Keratinocyte (primary cell): ENCODE measurements around the gene DTX4. TPM values are rescaled to one million over a fixed set of nuclear protein-coding genes. Genes with fewer than 3 reads are reported as not detected.

ENCODE experiments used
- DNase-seq: peaks from one replicate; pipeline ENCODE4 v3.0.0-alpha.2; 2011; ENCODE audit warnings: low read depth, missing footprints, low spot score
- FAIRE-seq: peaks from 2 replicates; lab custom pipeline; 2011; peaks lifted over from hg19 to GRCh38; lab: Jason Lieb, UNC
- H2AFZ ChIP-seq: 2 replicates; pipeline ENCODE4 v1.6.0; 2012; ENCODE audit warnings: low read length, control low read depth, inconsistent platforms; ENCODE audit not compliant: control insufficient read depth
- H3K27ac ChIP-seq: 2 replicates; pipeline ENCODE4 v1.5.1; 2011; ENCODE audit warnings: low read length; ENCODE audit not compliant: control insufficient read depth, insufficient read depth
- H3K27me3 ChIP-seq: 3 replicates; pipeline ENCODE4 v1.6.0; 2011; ENCODE audit warnings: low read length; ENCODE audit not compliant: control insufficient read depth, insufficient read depth; ENCODE audit errors: extremely low read depth
- H3K36me3 ChIP-seq, 2 experiments: 2 replicates in 1 of 2; 3 replicates in 1 of 2; pipeline ENCODE4 v1.5.1; 2011; ENCODE audit warnings: low read length in 2 of 2, mild to moderate bottlenecking in 1 of 2; ENCODE audit not compliant: control insufficient read depth in 2 of 2, insufficient read depth in 2 of 2; ENCODE audit errors: extremely low read depth in 1 of 2
- H3K4me1 ChIP-seq: 3 replicates; pipeline ENCODE4 v1.5.1; 2011; ENCODE audit warnings: low read length; ENCODE audit not compliant: control insufficient read depth, insufficient read depth; ENCODE audit errors: extremely low read depth
- H3K4me2 ChIP-seq: 3 replicates; pipeline ENCODE4 v1.6.0; 2011; ENCODE audit warnings: low read depth, low read length; ENCODE audit not compliant: control insufficient read depth, insufficient read depth; ENCODE audit errors: extremely low read depth
- H3K4me3 ChIP-seq, 3 experiments: fragments of 200-600 bp in 1 of 3; sonication (generic) in 1 of 3; 2 replicates in 2 of 3; 3 replicates in 1 of 3; pipeline ENCODE4 v1.5.1; 2011 to 2016; ENCODE audit warnings: low read length in 3 of 3, mild to moderate bottlenecking in 3 of 3, control low read depth in 2 of 3, inconsistent platforms in 1 of 3, low read depth in 1 of 3, mixed read lengths in 1 of 3, mixed run types in 1 of 3, moderate library complexity in 1 of 3; ENCODE audit not compliant: control insufficient read depth in 2 of 3, insufficient read depth in 2 of 3; ENCODE audit errors: extremely low read depth in 1 of 3
- H3K79me2 ChIP-seq: 2 replicates; pipeline ENCODE4 v1.6.0; 2012; ENCODE audit warnings: low read length; ENCODE audit not compliant: control insufficient read depth, insufficient read depth
- H3K9ac ChIP-seq: 3 replicates; pipeline ENCODE4 v1.6.0; 2011; ENCODE audit warnings: low read length; ENCODE audit not compliant: control insufficient read depth, insufficient read depth; ENCODE audit errors: extremely low read depth
- H3K9me1 ChIP-seq: 3 replicates; pipeline ENCODE4 v1.6.0; 2011; ENCODE audit warnings: low read length; ENCODE audit not compliant: control insufficient read depth, insufficient read depth; ENCODE audit errors: extremely low read depth
- H3K9me3 ChIP-seq: 2 replicates; pipeline ENCODE4 v1.5.1; 2012; ENCODE audit warnings: low read depth, low read length; ENCODE audit not compliant: control insufficient read depth
- H4K20me1 ChIP-seq: 3 replicates; pipeline ENCODE4 v1.6.0; 2011; ENCODE audit warnings: low read length; ENCODE audit not compliant: control insufficient read depth, insufficient read depth; ENCODE audit errors: extremely low read depth
- CTCF ChIP-seq, 3 experiments: IDR thresholded peaks in 1 of 3; conservative IDR thresholded peaks in 1 of 3; optimal IDR thresholded peaks in 1 of 3; 2 replicates in 2 of 3; 3 replicates in 1 of 3; pipeline versions ENCODE3 to v1.5.1; 2011; ENCODE audit warnings: low read length in 3 of 3, mild to moderate bottlenecking in 3 of 3, moderate library complexity in 2 of 3, control low read depth in 1 of 3, inconsistent platforms in 1 of 3; ENCODE audit not compliant: insufficient read depth in 2 of 3; ENCODE audit errors: extremely low read depth in 1 of 3
- EZH2 ChIP-seq: IDR thresholded peaks from one replicate; pipeline ENCODE4 v1.6.1; 2012; ENCODE audit warnings: inconsistent platforms, mild to moderate bottlenecking, low read length, moderate library complexity
- dilution Hi-C: fragments of 300-500 bp; cut with MboI; formaldehyde crosslinking; loops from one replicate; pipeline ENCODE4 v1.7.0; 2020; ENCODE audit warnings: low sequenced_read_pairs; ENCODE audit not compliant: extremely low pct_ligation_motif_present
- polyA plus RNA-seq, 5 experiments: library from polyadenylated mRNA; depleted of rRNA in 3 of 5; stranded (reverse) in 3 of 5; stranded (forward) in 1 of 5; unstranded in 1 of 5; fragments of >200 nt; gene quantifications; 1 replicate in 1 of 5; 2 replicates in 3 of 5; 3 replicates in 1 of 5; pipeline versions ENCODE4 v1.2.1 to v1.2.3, GENCODE V29; 2011 to 2012; ENCODE audit warnings: missing spikeins in 2 of 5, low read depth in 1 of 5, low replicate concordance in 1 of 5

DTX4 gene
- polyA plus RNA-seq, 1 donor (not counting 4 experiments of a cell fraction or from before 2014, with no cell fraction given): 1.6 TPM

GRCh38 chr11:59198726-59199125 lies 26.8 kb downstream of the DTX4 start:
- TF ChIP-seq CTCF (optimal IDR thresholded peaks at IDR 0.05 in 1 of 3, IDR thresholded peaks at IDR 0.05 in 1 of 3, conservative IDR thresholded peaks at IDR 0.05 in 1 of 3; ENCODE audit: extremely low read depth in 1 of 3, insufficient read depth in 2 of 3, low read length in 3 of 3): no peak
- no peak for TF ChIP-seq EZH2
- Histone ChIP-seq H3K36me3 (peaks cover 2 to 12% of the 10 kb centered on the region in 2 experiments), H4K20me1 (no peaks in the 10 kb centered on the region), H3K4me1 (peaks cover 3% of the 10 kb centered on the region), H3K9ac (no peak overlapping the region), H3K27me3 (no peaks in the 10 kb centered on the region), H2AFZ (no peak overlapping the region), H3K4me2 (no peak overlapping the region), H3K4me3 (no peak overlapping the region), H3K79me2 (no peaks in the 10 kb centered on the region), H3K9me1 (no peaks in the 10 kb centered on the region), H3K27ac (no peak overlapping the region), H3K9me3 (no peaks in the 10 kb centered on the region)
- DNase-seq (no peak), FAIRE-seq (no peak)
- dilution Hi-C loops: no loop called here

DNA sequence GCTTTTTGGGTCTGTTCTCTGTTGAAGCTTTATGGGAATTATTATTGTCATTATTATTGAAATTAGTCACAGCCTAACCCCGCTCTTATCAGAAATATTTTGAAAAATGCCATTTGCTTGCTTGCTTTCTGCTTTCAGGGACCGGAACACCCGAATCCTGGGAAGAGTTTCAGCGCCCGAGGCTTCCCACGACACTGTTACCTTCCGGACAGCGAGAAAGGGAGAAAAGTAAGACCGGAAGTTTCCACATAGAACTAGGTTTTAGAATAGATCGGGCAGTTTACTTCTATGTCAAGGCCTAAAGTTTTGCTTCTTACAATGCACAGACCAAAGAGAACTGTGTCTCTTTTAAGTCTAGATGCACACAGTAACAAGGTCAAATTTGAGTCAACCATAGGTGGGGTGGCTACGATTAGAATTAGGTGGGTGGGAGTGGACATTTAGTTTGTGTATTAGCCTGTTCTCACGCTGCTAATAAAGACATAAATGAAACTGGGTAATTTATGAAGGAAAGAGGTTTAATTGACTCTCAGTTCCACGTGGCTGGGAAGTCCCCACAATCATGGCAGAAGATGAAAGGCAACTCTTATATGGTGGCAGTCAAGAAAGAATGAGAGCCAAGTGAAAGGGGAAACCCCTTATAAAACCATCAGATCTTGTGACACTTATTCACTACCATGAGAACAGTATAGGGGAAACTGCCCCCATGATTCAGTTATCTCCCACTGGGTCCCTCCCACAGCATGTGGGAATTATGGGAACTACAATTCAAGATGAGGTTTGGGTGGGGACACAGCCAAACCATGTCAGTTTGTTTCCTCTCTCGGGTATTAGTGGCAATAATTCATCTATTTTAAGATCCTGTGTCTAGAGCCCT lies 27.9 kb downstream of the DTX4 start:
- Histone ChIP-seq H3K27ac (no peak overlapping the region), H3K9ac (no peak overlapping the region)

More for the DNA sequence above, 27.9 kb downstream of the DTX4 start:
- no peak overlapping the region for H3K4me3 ChIP-seq
- H3K9me1 ChIP-seq: no peaks in the 10 kb centered on the region
- H3K4me1 ChIP-seq: peaks cover 3% of the 10 kb centered on the region
- DNase-seq (no peak), FAIRE-seq (no peak)
- no peaks in the 10 kb centered on the region for H3K79me2 ChIP-seq
- no peaks in the 10 kb centered on the region for H3K27me3 ChIP-seq
- no peak overlapping the region for H3K4me2 ChIP-seq
- no peaks in the 10 kb centered on the region for H4K20me1 ChIP-seq
- dilution Hi-C loops: no loop called here
- no peaks in the 10 kb centered on the region for H3K9me3 ChIP-seq
- H2AFZ ChIP-seq: no peak overlapping the region
- TF ChIP-seq CTCF (optimal IDR thresholded peaks at IDR 0.05 in 1 of 3, IDR thresholded peaks at IDR 0.05 in 1 of 3, conservative IDR thresholded peaks at IDR 0.05 in 1 of 3; ENCODE audit: extremely low read depth in 1 of 3, insufficient read depth in 2 of 3, low read length in 3 of 3) (no peak), EZH2 (no peak)
- peaks cover 4 to 11% of the 10 kb centered on the region in 2 experiments for H3K36me3 ChIP-seq
